Measurements from ENCODE around the gene GLYATL2.

GLYATL2 gene

GRCh38 chr11:58844361-58845005, at the start of gene GLYATL2:
TSS of gene GLYATL2 (minus strand) at chr11:58844704. CDS start at chr11:58839612, 5,092 bp downstream.
- no peak for DNase-seq (ENCODE audit: low read depth)

DNA sequence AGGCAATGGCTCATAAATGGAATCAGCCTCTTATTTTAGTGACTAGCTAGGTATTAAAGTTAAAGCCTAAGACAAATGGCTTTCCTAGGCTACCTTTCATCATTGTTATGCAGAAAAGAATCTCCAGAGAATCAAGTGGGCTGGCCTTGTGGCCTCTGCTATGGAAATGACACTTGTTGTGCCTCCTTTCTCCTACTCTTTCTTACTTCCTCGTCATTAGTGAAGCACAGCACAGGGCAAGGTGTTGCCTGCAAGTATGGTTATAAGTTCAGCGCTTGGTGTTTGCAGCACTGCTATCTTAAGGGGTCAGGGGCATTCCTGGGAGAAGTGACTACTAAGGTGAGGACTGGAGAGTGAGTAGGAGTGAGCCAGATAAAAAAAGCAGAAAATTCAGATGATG, 49.4 kb upstream of the GLYATL2 start:
- DNase-seq (ENCODE audit: low read depth): no peak

DNA sequence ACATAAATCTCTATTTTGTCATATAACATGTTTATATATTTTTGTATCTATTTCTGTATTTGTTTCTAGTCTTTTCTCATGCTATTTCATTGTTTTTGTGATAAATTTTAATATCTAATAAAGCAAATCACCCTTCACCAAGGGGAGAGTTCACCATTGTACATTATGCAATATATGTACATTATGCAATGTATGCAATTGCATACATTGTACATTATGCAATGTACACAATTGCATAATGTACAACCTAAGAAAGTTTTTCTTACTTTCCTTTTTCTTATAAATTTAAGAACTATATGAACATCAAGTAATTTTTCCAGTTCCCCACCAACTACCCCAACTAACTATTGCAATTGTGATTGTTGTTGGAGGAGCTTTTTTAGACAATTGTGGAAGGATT, 44.1 kb upstream of the GLYATL2 start:
- no peak for DNase-seq (ENCODE audit: low read depth)

DNA sequence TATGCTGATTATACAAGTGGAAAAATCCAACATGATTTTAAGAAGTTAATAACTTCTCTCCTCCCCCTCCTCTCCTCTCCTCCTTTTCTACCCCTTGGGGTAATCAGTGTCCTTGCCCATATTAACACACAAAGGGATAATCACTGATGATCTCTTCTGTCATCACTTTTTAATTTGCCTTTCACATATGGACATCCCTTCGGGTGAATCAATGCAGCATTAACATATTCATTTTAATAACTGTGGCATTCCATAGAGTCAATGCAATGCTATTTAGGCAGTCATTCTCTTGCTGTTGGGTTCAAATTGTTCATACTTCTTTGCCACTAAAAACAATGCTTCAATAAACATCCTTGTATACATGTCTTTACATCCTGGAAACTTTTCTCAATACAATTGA, 42.9 kb upstream of the GLYATL2 start:
- no peak for DNase-seq (ENCODE audit: low read depth)

DNA sequence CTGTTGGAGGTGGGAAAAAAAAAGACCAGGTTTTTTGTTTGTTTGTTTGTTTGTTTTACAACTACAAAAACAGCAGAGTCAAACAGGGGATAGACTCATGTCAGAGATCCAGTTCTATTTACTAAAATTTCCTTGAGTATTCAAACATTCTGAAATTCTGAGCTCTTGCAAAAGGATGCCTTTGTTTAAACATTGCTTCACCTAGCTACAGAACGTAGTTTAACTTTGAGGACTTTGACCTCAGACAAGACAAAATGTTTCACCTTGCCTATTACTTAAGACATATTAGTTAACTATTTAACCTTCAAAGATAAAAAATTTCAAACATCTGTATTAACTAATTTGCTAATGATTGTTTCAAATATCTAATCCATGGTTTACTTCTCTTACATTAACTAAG, 36.1 kb upstream of the GLYATL2 start:
- no peak for DNase-seq (ENCODE audit: low read depth)

GRCh38 chr11:58880166-58880565, 35.7 kb upstream of the GLYATL2 start:
- no peak for DNase-seq (ENCODE audit: low read depth)

DNA sequence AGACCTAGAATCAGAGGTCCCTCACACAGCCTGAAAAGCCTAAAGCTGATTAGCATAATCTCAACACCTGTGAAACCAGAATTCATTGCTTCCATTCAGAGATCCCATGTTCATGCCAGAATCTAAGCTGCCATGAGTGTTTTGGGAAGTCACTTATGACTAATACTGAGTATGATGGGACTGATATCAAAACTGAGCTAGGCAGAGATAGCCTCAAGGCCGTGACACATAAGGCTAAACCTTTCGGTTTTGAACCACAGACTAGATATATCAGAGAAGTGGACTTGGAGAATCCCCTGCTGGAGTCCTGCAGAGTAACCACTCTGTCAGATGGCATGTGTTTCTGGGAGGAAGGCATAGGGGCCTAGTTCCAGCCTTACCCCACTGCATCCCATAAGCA, 23.1 kb upstream of the GLYATL2 start:
- DNase-seq (ENCODE audit: low read depth): no peak

GRCh38 chr11:58866788-58867187, 22.3 kb upstream of the GLYATL2 start:
- DNase-seq (ENCODE audit: low read depth): no peak

DNA sequence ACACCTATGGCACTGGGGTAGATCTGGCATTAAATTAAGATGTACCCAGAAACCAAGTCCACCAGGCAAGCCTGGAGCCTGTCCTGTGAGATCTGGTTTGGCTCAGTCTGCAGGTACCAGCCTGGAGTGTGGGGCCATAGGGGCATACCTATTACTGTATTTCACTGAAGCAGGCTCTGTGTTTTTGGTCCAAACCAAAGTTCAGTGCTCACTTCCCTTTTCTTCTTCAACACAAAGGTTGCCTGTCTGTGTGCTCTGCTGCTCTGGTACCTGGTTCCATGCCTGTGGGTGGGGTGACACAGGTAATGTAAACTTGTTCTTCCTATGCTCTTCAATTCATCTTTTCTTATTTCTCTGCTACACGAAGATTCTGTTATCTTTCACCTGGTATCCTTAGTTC, 19.8 kb upstream of the GLYATL2 start:
- DNase-seq (ENCODE audit: low read depth): no peak

GRCh38 chr11:58863697-58864096, 19.2 kb upstream of the GLYATL2 start:
- no peak for DNase-seq (ENCODE audit: low read depth)

DNA sequence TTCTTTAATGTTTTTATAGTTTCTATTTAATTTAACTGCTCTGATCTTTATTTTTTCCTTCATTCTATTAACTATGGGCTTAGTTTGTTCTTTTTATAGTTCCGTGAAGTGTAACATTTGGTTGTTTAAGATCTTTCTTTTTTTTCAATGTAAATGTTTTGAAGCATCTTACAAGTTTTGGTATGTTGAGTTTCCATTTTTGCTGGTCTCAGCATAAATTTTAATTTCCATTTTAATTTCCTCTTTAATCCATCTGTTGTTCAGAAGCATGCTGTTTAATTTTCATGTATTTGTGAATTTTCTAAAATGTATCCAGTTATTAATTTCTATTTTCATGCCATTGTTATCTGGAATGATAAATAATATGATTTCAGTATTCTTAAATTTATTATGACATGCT, 17.0 kb upstream of the GLYATL2 start:
- no peak for DNase-seq (ENCODE audit: low read depth)

- DNase-seq (ENCODE audit: low read depth): no peak
These were observed 12.3 kb upstream of the GLYATL2 start for GRCh38 chr11:58856806-58857205.

GRCh38 chr11:58845386-58845785, 882 bp upstream of the GLYATL2 start:
- DNase-seq (ENCODE audit: low read depth): no peak

GRCh38 chr11:58837707-58838388, 6.7 kb downstream of the GLYATL2 start:
- no peak for DNase-seq (ENCODE audit: low read depth)

DNA sequence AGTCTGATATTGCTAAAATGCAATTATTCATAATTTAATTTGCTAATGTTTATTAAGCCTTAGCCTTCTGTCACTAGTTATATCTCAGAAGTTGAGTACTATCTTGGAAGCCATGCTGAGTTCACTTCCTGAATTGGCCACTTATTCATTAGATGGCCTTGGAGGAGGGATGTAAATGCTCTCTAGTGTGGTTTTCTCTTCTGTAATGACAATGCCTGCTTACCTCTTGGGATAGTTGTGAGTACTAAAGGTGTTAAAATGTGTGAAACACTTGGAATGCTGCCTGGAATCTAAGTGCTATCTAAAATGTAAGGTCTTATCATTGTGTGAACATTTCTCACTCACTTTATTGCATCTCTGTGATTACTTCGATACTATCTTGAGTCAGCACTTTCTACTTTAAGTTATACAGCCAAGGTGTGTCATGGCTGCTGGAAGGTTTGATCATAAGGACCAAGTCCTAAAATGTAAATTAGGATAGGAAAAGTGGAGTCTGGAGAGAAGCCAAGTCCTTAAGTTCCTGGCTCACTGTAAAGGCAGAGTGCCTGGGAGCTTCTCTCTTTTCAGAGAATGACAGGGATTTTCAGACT, 12.4 kb downstream of the GLYATL2 start:
- DNase-seq (ENCODE audit: low read depth): no peak

GRCh38 chr11:58830673-58831301, 13.7 kb downstream of the GLYATL2 start:
- no peak for DNase-seq (ENCODE audit: low read depth)

DNA sequence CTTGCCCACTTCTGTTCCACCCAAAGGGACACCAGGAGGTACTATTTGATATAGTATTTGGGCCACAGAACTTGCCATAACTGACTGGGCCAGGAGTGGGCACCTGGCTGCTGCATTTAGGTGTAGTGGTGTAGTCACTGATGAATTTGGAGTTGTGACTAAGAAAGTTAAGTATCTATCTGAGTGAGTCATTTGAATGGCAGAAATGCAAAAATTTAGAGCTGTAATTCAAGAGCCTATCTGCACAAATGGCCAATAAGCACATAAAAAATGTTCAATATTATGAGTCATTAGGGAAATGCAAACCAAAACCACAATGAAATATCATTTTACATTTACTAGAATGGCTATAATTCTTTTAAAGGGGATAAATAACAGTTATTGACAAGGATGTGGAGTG, 14.7 kb downstream of the GLYATL2 start:
- DNase-seq (ENCODE audit: low read depth): no peak

DNA sequence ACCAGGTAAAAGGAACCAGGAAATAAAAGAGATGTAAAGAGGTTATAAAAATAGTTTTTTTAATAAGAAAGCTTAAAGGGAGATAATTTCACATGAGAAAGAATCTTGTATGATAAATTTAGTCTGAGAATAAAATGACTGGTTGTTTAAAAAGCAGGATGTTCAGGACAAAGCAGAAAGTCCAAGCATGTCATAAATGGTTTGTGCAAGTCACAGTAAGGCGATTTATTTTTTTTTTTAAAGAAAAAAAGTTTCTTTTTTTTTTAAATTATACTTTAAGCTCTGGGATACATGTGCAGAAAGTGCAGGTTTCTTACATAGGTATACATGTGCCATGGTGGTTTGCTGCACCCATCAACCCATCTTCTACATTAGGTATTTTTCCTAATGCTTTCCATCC, 30.8 kb downstream of the GLYATL2 start:
- no peak for DNase-seq (ENCODE audit: low read depth)

DNA sequence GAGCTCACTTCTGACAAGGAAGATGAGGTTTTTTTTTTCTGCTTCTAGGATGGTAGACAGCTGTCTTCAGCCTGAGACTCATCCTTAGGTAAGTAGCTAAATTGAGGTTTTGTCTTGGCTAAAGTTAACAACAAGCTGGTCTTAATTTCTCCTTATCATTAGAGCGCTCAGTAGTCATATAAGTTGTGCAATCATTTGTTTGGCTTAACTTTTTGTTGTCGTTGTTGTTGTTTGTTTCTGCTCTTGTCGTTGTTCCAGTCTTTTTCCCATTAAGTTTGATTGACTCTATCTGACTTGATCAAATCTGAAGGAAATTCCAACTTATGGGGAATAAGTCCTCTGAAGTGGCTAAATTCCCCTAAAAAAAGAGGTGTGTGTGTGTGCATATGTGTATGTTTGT, 33.0 kb downstream of the GLYATL2 start:
- no peak for DNase-seq (ENCODE audit: low read depth)

- DNase-seq (ENCODE audit: low read depth): no peak
These were observed 37.2 kb downstream of the GLYATL2 start for GRCh38 chr11:58807343-58807742.

GRCh38 chr11:58805065-58805464, 39.4 kb downstream of the GLYATL2 start:
- no peak for DNase-seq (ENCODE audit: low read depth)

- DNase-seq (ENCODE audit: low read depth): no peak
These were observed 42.4 kb downstream of the GLYATL2 start for GRCh38 chr11:58801974-58802545.

DNA sequence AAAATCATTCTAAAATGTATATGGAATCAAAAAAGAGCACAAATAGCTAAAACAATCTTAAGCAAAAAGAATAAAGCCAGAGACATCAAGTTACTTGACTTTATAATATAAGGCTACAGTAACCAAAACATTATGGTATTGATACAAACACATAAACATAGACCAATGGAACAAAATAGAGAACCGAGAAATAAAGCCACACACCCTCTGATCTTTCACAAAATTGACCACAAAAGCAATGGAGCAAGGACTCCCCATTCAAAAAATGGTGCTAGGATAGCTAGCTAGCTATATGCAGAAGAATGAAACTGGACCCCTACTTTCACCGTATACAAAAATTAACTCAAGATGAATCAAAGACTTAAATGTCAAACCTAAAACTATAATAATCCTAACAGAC, 43.2 kb downstream of the GLYATL2 start:
- no peak for DNase-seq (ENCODE audit: low read depth)
